Measurements from ENCODE around the gene SAFB2. TPM values are rescaled to one million over a fixed set of nuclear protein-coding genes. Genes with fewer than 3 reads are reported as not detected.

Gene SAFB2
- total RNA-seq, 6 experiments from 2014 or later = 30.4 to 41.8 (median 37.3) TPM

DNA sequence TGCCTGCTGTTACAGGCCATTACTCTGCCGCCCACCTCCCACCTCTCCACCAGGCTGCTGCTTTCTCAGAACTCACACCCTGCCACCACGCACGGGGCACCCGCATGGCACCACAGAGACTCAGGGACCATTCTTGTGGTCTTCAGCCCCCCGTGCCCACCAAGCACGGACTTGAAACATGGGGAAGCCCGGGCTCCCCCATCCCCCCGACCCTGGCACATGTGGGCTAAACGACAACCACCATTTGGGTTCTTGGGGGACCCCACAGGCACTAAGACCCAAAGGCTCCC is 31.8 kb downstream of the SAFB2 start:
- Mint-ChIP-seq H3K9me3 (no peaks in the 10 kb centered on the region), H3K36me3 (ENCODE audit: low read depth) (peaks cover 36% of the 10 kb centered on the region), H3K27ac (no peak overlapping the region), H3K4me3 (no peak overlapping the region), H3K27me3 (ENCODE audit: insufficient read depth) (no peaks in the 10 kb centered on the region; the same call in 1 of the 2 replicates), H3K4me1 (ENCODE audit: low read depth) (no peaks in the 10 kb centered on the region)
- no peak for DNase-seq
- TF ChIP-seq, protein P1, sequence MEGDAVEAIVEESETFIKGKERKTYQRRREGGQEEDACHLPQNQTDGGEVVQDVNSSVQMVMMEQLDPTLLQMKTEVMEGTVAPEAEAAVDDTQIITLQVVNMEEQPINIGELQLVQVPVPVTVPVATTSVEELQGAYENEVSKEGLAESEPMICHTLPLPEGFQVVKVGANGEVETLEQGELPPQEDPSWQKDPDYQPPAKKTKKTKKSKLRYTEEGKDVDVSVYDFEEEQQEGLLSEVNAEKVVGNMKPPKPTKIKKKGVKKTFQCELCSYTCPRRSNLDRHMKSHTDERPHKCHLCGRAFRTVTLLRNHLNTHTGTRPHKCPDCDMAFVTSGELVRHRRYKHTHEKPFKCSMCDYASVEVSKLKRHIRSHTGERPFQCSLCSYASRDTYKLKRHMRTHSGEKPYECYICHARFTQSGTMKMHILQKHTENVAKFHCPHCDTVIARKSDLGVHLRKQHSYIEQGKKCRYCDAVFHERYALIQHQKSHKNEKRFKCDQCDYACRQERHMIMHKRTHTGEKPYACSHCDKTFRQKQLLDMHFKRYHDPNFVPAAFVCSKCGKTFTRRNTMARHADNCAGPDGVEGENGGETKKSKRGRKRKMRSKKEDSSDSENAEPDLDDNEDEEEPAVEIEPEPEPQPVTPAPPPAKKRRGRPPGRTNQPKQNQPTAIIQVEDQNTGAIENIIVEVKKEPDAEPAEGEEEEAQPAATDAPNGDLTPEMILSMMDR (IDR thresholded peaks at IDR 0.05) = no peak

DNA sequence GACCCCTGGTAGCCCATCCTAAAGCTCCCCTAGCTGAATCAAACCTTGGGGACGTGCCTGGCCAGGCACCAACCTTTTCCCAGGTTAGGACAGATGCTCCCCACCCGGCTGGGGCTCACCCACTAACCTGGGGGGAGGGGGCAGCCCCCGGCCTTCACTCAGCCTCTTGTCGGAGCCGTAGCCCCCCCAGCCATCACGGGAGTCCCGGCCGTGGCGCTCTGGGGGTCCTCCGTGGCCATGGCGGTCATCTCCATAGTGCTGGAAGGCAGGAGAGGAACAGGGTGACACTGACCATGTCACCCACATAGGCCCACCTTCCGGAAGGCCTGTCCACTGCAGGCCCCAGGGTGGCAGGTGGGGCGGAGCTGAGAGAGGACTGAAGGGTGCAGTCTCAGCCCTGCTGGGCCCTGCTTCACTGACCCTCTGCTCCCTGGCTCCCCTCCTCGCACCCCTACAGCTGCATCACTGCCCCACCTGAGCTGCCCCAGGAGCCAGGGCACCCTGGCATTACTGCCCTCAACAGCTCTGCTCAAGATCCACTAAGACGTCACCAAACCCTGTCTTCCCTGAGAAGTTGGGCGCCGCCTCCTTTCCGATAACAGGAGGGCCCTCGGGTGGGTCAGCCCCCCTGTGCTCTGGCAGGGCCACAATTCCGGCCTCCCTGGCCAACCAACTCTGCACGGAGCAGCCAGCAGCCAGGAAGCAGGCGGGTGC is 32.3 kb downstream of the SAFB2 start:
- H3K9me3 Mint-ChIP-seq = no peaks in the 10 kb centered on the region

DNA sequence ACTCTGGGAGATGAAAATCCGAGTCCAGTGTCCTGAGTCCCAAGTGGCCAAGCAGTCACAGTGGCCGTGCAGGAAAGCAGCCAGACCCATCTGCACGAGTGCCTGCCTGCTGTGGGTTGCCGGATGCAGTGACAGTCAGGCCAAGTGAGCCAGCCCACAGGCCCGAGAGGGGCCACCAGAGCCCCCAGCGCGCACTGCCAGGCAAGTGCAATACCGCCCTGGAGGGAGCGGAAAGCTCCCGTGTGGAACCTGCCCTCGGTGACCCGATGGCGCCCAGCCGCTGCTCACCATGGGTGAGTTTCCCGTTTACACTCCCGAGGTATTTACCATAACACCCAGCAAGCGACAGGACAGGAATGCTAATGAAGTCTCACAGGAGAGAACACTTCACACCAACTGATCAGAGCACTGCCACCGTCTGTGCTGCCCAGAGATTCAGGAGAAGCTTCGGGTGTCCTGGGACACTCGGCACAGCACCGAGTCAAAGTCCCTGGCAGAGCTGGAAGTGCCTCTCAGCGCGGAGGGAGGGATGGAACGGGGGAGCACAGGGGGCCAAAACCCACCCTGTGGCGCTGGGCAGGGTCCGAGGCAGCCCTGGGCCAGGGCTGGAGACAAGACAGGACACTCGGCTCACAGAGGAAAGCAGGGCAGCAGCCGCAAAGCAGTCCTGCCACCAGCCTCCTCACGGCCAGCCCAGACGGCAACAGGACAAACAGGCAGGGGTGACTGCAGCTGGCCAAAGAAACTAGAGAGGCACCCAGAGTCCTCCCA is 33.5 kb downstream of the SAFB2 start:
- no peak for DNase-seq
- Mint-ChIP-seq H3K9me3 (no peaks in the 10 kb centered on the region), H3K36me3 (ENCODE audit: low read depth) (peaks cover 27% of the 10 kb centered on the region), H3K4me3 (no peak overlapping the region), H3K27me3 (ENCODE audit: insufficient read depth) (no peaks in the 10 kb centered on the region; the same call in 1 of the 2 replicates), H3K27ac (no peak overlapping the region), H3K4me1 (ENCODE audit: low read depth) (no peaks in the 10 kb centered on the region)
- TF ChIP-seq, protein P1 (IDR thresholded peaks at IDR 0.05) = no peak

More for the DNA sequence above, 32.3 kb downstream of the SAFB2 start:
- Mint-ChIP-seq H3K36me3 (ENCODE audit: low read depth) (peaks cover 34% of the 10 kb centered on the region), H3K27me3 (ENCODE audit: insufficient read depth) (no peaks in the 10 kb centered on the region; the same call in 1 of the 2 replicates), H3K27ac (no peak overlapping the region), H3K4me3 (no peak overlapping the region), H3K4me1 (ENCODE audit: low read depth) (no peaks in the 10 kb centered on the region)
- TF ChIP-seq, protein P1 (IDR thresholded peaks at IDR 0.05) = no peak
- no peak for DNase-seq

DNA sequence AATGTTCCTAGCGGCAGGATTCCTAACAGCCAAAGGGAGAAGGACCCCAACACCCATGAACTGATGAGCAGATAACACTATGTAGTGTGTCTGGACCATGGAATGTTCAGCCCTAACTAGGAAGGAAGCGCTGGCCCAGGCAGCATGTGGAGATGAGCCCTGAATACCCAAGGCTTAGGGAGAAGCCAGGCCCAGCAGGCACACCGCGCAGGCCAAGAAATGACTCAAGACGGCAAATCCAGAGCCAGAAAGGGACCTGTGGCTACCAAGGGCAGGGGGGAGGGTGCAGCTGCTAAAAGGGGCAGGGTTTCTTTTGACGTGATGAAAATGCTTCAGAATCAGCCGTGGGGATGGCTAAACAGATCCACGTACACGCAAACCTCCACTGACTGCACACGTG is 34.1 kb downstream of the SAFB2 start:
- no peaks in the 10 kb centered on the region for H3K4me1 Mint-ChIP-seq (ENCODE audit: low read depth)
- DNase-seq = no peak
- H3K27ac Mint-ChIP-seq = no peak overlapping the region
- TF ChIP-seq, protein P1 (IDR thresholded peaks at IDR 0.05) = no peak
- no peak overlapping the region for H3K4me3 Mint-ChIP-seq
- H3K36me3 Mint-ChIP-seq (ENCODE audit: low read depth) = peaks cover 25% of the 10 kb centered on the region
- no peaks in the 10 kb centered on the region for H3K9me3 Mint-ChIP-seq
- H3K27me3 Mint-ChIP-seq (ENCODE audit: insufficient read depth) = no peaks in the 10 kb centered on the region; the same call in 1 of the 2 replicates

DNA sequence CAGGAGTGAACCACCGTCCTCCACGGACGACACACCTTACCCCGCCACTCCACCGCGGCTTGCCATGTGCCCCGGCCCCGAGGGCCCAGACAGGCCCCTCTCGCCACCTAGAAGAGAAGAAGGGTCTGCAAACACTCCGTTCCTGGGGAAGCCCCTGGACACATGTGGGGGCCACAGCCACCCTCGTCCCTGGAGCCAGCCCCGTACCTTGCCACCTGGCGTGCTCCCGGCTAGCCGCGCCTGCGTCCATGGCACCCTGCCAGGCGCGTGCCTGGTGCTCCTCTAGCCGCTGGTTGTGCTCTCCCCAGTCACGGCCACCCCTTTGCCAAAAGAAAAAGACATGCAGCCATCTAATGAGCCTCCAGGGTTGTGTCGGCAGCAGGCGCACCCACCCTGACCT is 34.9 kb downstream of the SAFB2 start:
- Mint-ChIP-seq H3K4me3 (no peak overlapping the region), H3K4me1 (ENCODE audit: low read depth) (no peaks in the 10 kb centered on the region), H3K27me3 (ENCODE audit: insufficient read depth) (no peaks in the 10 kb centered on the region; the same call in 1 of the 2 replicates), H3K27ac (no peak overlapping the region), H3K9me3 (no peaks in the 10 kb centered on the region), H3K36me3 (ENCODE audit: low read depth) (peaks cover 19% of the 10 kb centered on the region)
- TF ChIP-seq, protein P1 (IDR thresholded peaks at IDR 0.05) = no peak
- DNase-seq = no peak
